ENCODE data around the gene SETD2. TPM values are rescaled to one million over a fixed set of nuclear protein-coding genes. Genes with fewer than 3 reads are reported as not detected.

SETD2 gene
- total RNA-seq, 1 experiment from 2014 or later, result 24.1 TPM

DNA sequence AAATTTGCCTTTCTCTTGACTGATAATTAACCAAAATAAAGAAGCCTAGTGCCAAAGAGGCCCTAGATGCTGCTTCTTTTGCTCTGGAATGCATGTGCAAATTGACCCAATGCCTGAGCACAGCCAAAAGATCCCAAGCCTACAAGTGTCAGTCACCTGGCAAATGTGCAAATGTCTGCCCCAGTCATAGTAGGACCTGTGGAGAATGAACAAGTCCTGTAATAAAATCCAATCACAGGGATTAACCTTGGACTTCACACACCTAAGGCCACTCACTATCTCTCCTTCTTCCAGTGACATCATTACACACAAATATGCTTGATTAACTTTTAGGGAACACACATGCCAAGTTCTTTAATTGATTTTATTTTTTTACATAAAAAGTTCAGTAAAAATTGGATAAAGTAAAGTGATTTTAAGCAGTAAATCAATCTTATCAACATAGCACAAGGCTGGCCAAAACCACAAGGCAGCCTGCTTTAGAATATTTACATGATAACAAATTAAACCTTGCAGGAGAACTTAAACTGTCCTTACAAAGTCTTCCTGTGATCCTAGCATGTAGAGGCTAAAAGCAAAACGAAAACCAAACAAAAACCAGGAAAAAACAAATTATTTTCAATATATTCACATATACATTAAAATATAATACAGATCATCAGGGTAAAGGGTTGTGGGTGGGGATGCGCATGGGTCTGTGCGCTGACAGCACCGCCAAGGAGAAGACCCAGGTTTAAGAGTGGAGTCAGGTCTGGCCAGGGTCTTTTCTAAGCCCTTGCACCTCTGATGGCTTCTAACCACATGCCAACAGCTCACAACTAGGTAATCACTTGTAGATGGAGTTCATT lies 147.6 kb downstream of the SETD2 start:
- no peak overlapping the region for H3K27ac ChIP-seq (ENCODE audit: low read length)

DNA sequence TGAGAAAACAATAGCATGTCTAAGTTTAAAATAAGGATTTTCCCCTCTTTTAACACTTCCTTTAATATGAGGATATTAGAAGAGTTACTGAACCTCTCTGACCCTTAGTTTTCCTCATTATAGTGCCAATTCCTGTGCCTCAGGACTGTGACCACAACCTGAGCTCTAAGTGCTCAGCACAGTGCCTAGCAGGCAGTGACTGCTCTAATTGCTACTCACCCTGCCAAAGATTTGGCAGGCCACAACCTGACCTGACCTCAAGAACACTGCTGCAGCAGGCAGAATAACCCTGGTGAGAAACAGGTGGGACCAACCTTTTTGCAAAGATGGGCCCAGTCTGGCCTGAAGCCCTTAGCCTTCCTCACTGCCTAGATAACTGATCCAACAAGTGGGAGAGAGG lies 148.8 kb downstream of the SETD2 start:
- no peak for DNase-seq
- no peak overlapping the region for H2AFZ ChIP-seq (ENCODE audit: low read length)
- no peaks in the 10 kb centered on the region for H3K79me2 ChIP-seq (ENCODE audit: low read length)
- H3K9ac ChIP-seq (ENCODE audit: low read length), result no peak overlapping the region
- H3K4me1 ChIP-seq (ENCODE audit: insufficient read depth, low read length), result peaks cover 5% of the 10 kb centered on the region; the same call in 1 of the 2 replicates
- no peaks in the 10 kb centered on the region for H3F3A ChIP-seq (ENCODE audit: low read length, unreplicated experiment)
- ChIA-PET CTCF (no interaction called here), POLR2A (ENCODE audit: unreplicated experiment) (no interaction called here)
- TF ChIP-seq EZH2 (IDR thresholded peaks at IDR 0.05; ENCODE audit: low read length, unreplicated experiment) (no peak), EZH2phosphoT487 (IDR thresholded peaks at IDR 0.05; ENCODE audit: borderline replicate concordance, low read length) (no peak)
- TF ChIP-seq, protein P1, sequence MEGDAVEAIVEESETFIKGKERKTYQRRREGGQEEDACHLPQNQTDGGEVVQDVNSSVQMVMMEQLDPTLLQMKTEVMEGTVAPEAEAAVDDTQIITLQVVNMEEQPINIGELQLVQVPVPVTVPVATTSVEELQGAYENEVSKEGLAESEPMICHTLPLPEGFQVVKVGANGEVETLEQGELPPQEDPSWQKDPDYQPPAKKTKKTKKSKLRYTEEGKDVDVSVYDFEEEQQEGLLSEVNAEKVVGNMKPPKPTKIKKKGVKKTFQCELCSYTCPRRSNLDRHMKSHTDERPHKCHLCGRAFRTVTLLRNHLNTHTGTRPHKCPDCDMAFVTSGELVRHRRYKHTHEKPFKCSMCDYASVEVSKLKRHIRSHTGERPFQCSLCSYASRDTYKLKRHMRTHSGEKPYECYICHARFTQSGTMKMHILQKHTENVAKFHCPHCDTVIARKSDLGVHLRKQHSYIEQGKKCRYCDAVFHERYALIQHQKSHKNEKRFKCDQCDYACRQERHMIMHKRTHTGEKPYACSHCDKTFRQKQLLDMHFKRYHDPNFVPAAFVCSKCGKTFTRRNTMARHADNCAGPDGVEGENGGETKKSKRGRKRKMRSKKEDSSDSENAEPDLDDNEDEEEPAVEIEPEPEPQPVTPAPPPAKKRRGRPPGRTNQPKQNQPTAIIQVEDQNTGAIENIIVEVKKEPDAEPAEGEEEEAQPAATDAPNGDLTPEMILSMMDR (conservative IDR thresholded peaks at IDR 0.05; ENCODE audit: low read depth, low read length), result no peak
- H3K27me3 ChIP-seq (ENCODE audit: low read length), result no peaks in the 10 kb centered on the region
- intact Hi-C loops (cut with micrococcal nuclease), result no loop called here
- no peak for ATAC-seq
- H3K9me2 ChIP-seq (replicated peaks; ENCODE audit: low read length), result no peaks in the 10 kb centered on the region
- no peak overlapping the region for H3K4me2 ChIP-seq (ENCODE audit: low read length)
- no TSS peak for BruUV-seq (replicated peaks)
- no peak overlapping the region for H3K27ac ChIP-seq (ENCODE audit: low read length)
- no peaks in the 10 kb centered on the region for H3K9me3 ChIP-seq (ENCODE audit: low read length)
- H3K36me3 ChIP-seq (ENCODE audit: low read depth, low read length), result peaks cover 17% of the 10 kb centered on the region; the same call in 1 of the 2 replicates
- H4K20me1 ChIP-seq (ENCODE audit: low read length), result no peaks in the 10 kb centered on the region
- no peak overlapping the region for H3K4me3 ChIP-seq (ENCODE audit: low read length)

More for the DNA sequence above, 147.6 kb downstream of the SETD2 start:
- Histone ChIP-seq H3K27me3 (ENCODE audit: low read length) (no peaks in the 10 kb centered on the region), H3K4me3 (ENCODE audit: low read length) (no peak overlapping the region), H3K9me2 (replicated peaks; ENCODE audit: low read length) (no peaks in the 10 kb centered on the region), H3K9me3 (ENCODE audit: low read length) (no peaks in the 10 kb centered on the region), H3K9ac (ENCODE audit: low read length) (no peak overlapping the region), H3K36me3 (ENCODE audit: low read depth, low read length) (peaks cover 17% of the 10 kb centered on the region; the same call in 1 of the 2 replicates), H4K20me1 (ENCODE audit: low read length) (no peaks in the 10 kb centered on the region), H3F3A (ENCODE audit: low read length, unreplicated experiment) (no peaks in the 10 kb centered on the region), H3K4me1 (ENCODE audit: insufficient read depth, low read length) (peaks cover 5% of the 10 kb centered on the region; the same call in 1 of the 2 replicates), H3K4me2 (ENCODE audit: low read length) (no peak overlapping the region), H3K79me2 (ENCODE audit: low read length) (peaks cover under 1% of the 10 kb centered on the region; the same call in 1 of the 2 replicates), H2AFZ (ENCODE audit: low read length) (no peak overlapping the region)
- CTCF ChIA-PET, result no interaction called here
- DNase-seq, result no peak
- BruUV-seq (replicated peaks), result no TSS peak
- intact Hi-C loops (cut with micrococcal nuclease), result no loop called here
- ATAC-seq, result no peak
- no peak for TF ChIP-seq EZH2 (IDR thresholded peaks at IDR 0.05; ENCODE audit: low read length, unreplicated experiment)
- TF ChIP-seq, protein P1 (conservative IDR thresholded peaks at IDR 0.05; ENCODE audit: low read depth, low read length), result no peak
- no peak for TF ChIP-seq EZH2phosphoT487 (IDR thresholded peaks at IDR 0.05; ENCODE audit: borderline replicate concordance, low read length)
- POLR2A ChIA-PET (ENCODE audit: unreplicated experiment), result no interaction called here

- DNase-seq (no peak), ATAC-seq (no peak)
- peaks cover 10% of the 10 kb centered on the region; the same call in 1 of the 2 replicates for H3K36me3 ChIP-seq (ENCODE audit: low read depth, low read length)
- no peaks in the 10 kb centered on the region for H4K20me1 ChIP-seq (ENCODE audit: low read length)
- intact Hi-C loops (cut with micrococcal nuclease), result no loop called here
- ChIA-PET CTCF (no interaction called here), POLR2A (ENCODE audit: unreplicated experiment) (no interaction called here)
- H2AFZ ChIP-seq (ENCODE audit: low read length), result no peak overlapping the region
- H3K27me3 ChIP-seq (ENCODE audit: low read length), result no peaks in the 10 kb centered on the region
- no peak for TF ChIP-seq EZH2phosphoT487 (IDR thresholded peaks at IDR 0.05; ENCODE audit: borderline replicate concordance, low read length)
- H3K9me3 ChIP-seq (ENCODE audit: low read length), result no peaks in the 10 kb centered on the region
- H3K79me2 ChIP-seq (ENCODE audit: low read length), result no peaks in the 10 kb centered on the region
- BruUV-seq (replicated peaks), result no TSS peak
- H3K27ac ChIP-seq (ENCODE audit: low read length), result no peak overlapping the region
- H3K4me1 ChIP-seq (ENCODE audit: insufficient read depth, low read length), result peaks cover 5% of the 10 kb centered on the region; the same call in 1 of the 2 replicates
- H3K9me2 ChIP-seq (replicated peaks; ENCODE audit: low read length), result no peaks in the 10 kb centered on the region
- H3K4me2 ChIP-seq (ENCODE audit: low read length), result no peak overlapping the region
- H3F3A ChIP-seq (ENCODE audit: low read length, unreplicated experiment), result no peaks in the 10 kb centered on the region
- H3K4me3 ChIP-seq (ENCODE audit: low read length), result no peak overlapping the region
- H3K9ac ChIP-seq (ENCODE audit: low read length), result no peak overlapping the region
Observed at GRCh38 chr3:47014036-47014435, 149.9 kb downstream of the SETD2 start.
